HL-60 (cell line): ENCODE results near the gene PROC.

Source experiments
- CTCF ChIP-seq: IDR thresholded peaks from one replicate; pipeline ENCODE4 v1.5.1; 2011; ENCODE audit warnings: low read length, control low read depth, inconsistent platforms; ENCODE audit not compliant: insufficient read depth
- GABPA ChIP-seq: IDR thresholded peaks from 2 replicates; pipeline ENCODE4 v1.6.1; 2012; ENCODE audit warnings: low read depth
- POLR2AphosphoS5 ChIP-seq: IDR thresholded peaks from 2 replicates; pipeline ENCODE4 v1.6.1; 2012; ENCODE audit warnings: low read depth
- REST ChIP-seq: IDR thresholded peaks from 2 replicates; pipeline ENCODE4 v1.6.1; 2012; ENCODE audit warnings: low read depth; ENCODE audit not compliant: insufficient replicate concordance
- SPI1 ChIP-seq: IDR thresholded peaks from 2 replicates; pipeline ENCODE4 v1.6.1; 2012; ENCODE audit warnings: low read depth, mild to moderate bottlenecking, borderline replicate concordance

GRCh38 chr2:127400897-127401756 lies 17.1 kb upstream of the PROC start:
- no peak for TF ChIP-seq CTCF
- no peak for TF ChIP-seq POLR2AphosphoS5
- TF ChIP-seq GABPA = no peak
- no peak for TF ChIP-seq REST
- no peak for TF ChIP-seq SPI1
